Activated T-helper 1 cell treated with anti-CD3 and anti-CD28 coated beads, Interleukin-12 subunit alpha, Interleukin-12 subunit beta, Interleukin-2, Interleukin-4 antibody, amounts not matched to agents 30 ng/mL and 10 ng/mL and 1 ng/mL, durations not matched to agents 14 hours and 24 hours and 36 hours (primary cell): ENCODE data around the gene SPDYE1. TPM values are rescaled to one million over a fixed set of nuclear protein-coding genes. Genes with fewer than 3 reads are reported as not detected.
"Not testable (repeated sequence)": the region's sequence is repeated elsewhere in the genome, so short reads cannot be mapped to it uniquely, and the experiment has no call there.

Source experiments
- DNase-seq: peaks from one replicate; pipeline ENCODE4 v3.0.0; 2021; ENCODE audit warnings: low spot score
- H3K27ac Mint-ChIP-seq: one replicate; pipeline ENCODE4 v1.8.0; 2021; ENCODE audit warnings: mild to moderate bottlenecking, mixed read lengths
- H3K27me3 Mint-ChIP-seq: one replicate; pipeline ENCODE4 v1.8.0; 2022; ENCODE audit warnings: mild to moderate bottlenecking, moderate library complexity, mixed read lengths; ENCODE audit not compliant: insufficient read depth
- H3K36me3 Mint-ChIP-seq: one replicate; pipeline ENCODE4 v1.8.0; 2021; ENCODE audit warnings: low read depth, mixed read lengths
- H3K4me1 Mint-ChIP-seq: one replicate; pipeline ENCODE4 v1.8.0; 2021; ENCODE audit warnings: low read depth, mixed read lengths
- H3K4me3 Mint-ChIP-seq: one replicate; pipeline ENCODE4 v1.8.0; 2021; ENCODE audit warnings: mild to moderate bottlenecking, moderate library complexity, mixed read lengths
- H3K9me3 Mint-ChIP-seq: one replicate; pipeline ENCODE4 v1.8.0; 2021; ENCODE audit warnings: mixed read lengths
- intact Hi-C: fragments of 100-400 bp; cut with micrococcal nuclease; formaldehyde crosslinking; loops from one replicate; pipeline ENCODE4 v1.15.1; 2024
- total RNA-seq: library from RNA; stranded (reverse); gene quantifications from 2 replicates; pipeline ENCODE4 v1.2.3, GENCODE V29; 2022

Gene SPDYE1
- total RNA-seq, 1 donor from 2014 or later, result not detected

- intact Hi-C loops, result loop anchor here (1.0 to 5.0 kb wide), 5 partner anchors 25 to 617 kb away; partner anchors contain the start of genes DBNL, POLD2 and YKT6
- H3K27ac Mint-ChIP-seq, H3K27me3 Mint-ChIP-seq, H3K9me3 Mint-ChIP-seq, H3K4me3 Mint-ChIP-seq, H3K36me3 Mint-ChIP-seq, DNase-seq: not testable (repeated sequence)
- H3K4me1 Mint-ChIP-seq, result peaks cover 16% of the 10 kb centered on the region
These were observed 22.1 kb downstream of the SPDYE1 start for GRCh38 chr7:44019825-44020224.

GRCh38 chr7:44022069-44022468 is 24.4 kb downstream of the SPDYE1 start:
- not testable (repeated sequence) for DNase-seq, H3K9me3 Mint-ChIP-seq, H3K4me3 Mint-ChIP-seq, H3K36me3 Mint-ChIP-seq, H3K27ac Mint-ChIP-seq, H3K27me3 Mint-ChIP-seq
- H3K4me1 Mint-ChIP-seq, result peaks cover 16% of the 10 kb centered on the region
- intact Hi-C loops, result loop anchor here (5.0 kb wide), 2 partner anchors 180 to 545 kb away; partner anchors contain the start of gene YKT6

GRCh38 chr7:44022796-44023467 is 25.2 kb downstream of the SPDYE1 start:
- H3K4me1 Mint-ChIP-seq, result peaks cover 16% of the 10 kb centered on the region
- H3K27ac Mint-ChIP-seq, result peak overlapping the region; percentile 63
- intact Hi-C loops, result loop anchor here (5.0 kb wide), 2 partner anchors 179 to 544 kb away; partner anchors contain the start of gene YKT6
- H3K36me3 Mint-ChIP-seq, DNase-seq, H3K27me3 Mint-ChIP-seq, H3K9me3 Mint-ChIP-seq: not testable (repeated sequence)
- peak overlapping the region; percentile 45 for H3K4me3 Mint-ChIP-seq

- not testable (repeated sequence) for H3K4me1 Mint-ChIP-seq, H3K27me3 Mint-ChIP-seq
These were observed 31.7 kb downstream of the SPDYE1 start for GRCh38 chr7:44029433-44029832.

GRCh38 chr7:44030029-44030428 is 32.3 kb downstream of the SPDYE1 start:
- DNase-seq, H3K27ac Mint-ChIP-seq, H3K4me1 Mint-ChIP-seq, H3K27me3 Mint-ChIP-seq, H3K4me3 Mint-ChIP-seq, H3K36me3 Mint-ChIP-seq, H3K9me3 Mint-ChIP-seq, intact Hi-C loops: not testable (repeated sequence)

More at GRCh38 chr7:44029433-44029832, 31.7 kb downstream of the SPDYE1 start:
- H3K36me3 Mint-ChIP-seq, DNase-seq, H3K9me3 Mint-ChIP-seq, intact Hi-C loops, H3K27ac Mint-ChIP-seq, H3K4me3 Mint-ChIP-seq: not testable (repeated sequence)

GRCh38 chr7:44031319-44031718 is 33.6 kb downstream of the SPDYE1 start:
- H3K27me3 Mint-ChIP-seq, H3K36me3 Mint-ChIP-seq, H3K4me1 Mint-ChIP-seq, H3K9me3 Mint-ChIP-seq, H3K27ac Mint-ChIP-seq, intact Hi-C loops, DNase-seq, H3K4me3 Mint-ChIP-seq: not testable (repeated sequence)

- H3K27ac Mint-ChIP-seq, H3K4me3 Mint-ChIP-seq, H3K27me3 Mint-ChIP-seq, H3K4me1 Mint-ChIP-seq, H3K9me3 Mint-ChIP-seq, H3K36me3 Mint-ChIP-seq, DNase-seq, intact Hi-C loops: not testable (repeated sequence)
These were observed 34.3 kb downstream of the SPDYE1 start for GRCh38 chr7:44032031-44032430.

- H3K27ac Mint-ChIP-seq, H3K9me3 Mint-ChIP-seq, H3K4me3 Mint-ChIP-seq, DNase-seq, H3K4me1 Mint-ChIP-seq, H3K27me3 Mint-ChIP-seq, intact Hi-C loops, H3K36me3 Mint-ChIP-seq: not testable (repeated sequence)
These were observed 36.5 kb downstream of the SPDYE1 start for GRCh38 chr7:44033971-44034844.

GRCh38 chr7:44036364-44036763 is 38.7 kb downstream of the SPDYE1 start:
- peak; percentile 31 for DNase-seq
- intact Hi-C loops, H3K27me3 Mint-ChIP-seq, H3K27ac Mint-ChIP-seq, H3K36me3 Mint-ChIP-seq, H3K4me3 Mint-ChIP-seq, H3K4me1 Mint-ChIP-seq, H3K9me3 Mint-ChIP-seq: not testable (repeated sequence)

GRCh38 chr7:44037951-44038350 is 40.3 kb downstream of the SPDYE1 start:
- H3K36me3 Mint-ChIP-seq, H3K27ac Mint-ChIP-seq, intact Hi-C loops, DNase-seq, H3K9me3 Mint-ChIP-seq, H3K4me3 Mint-ChIP-seq, H3K4me1 Mint-ChIP-seq, H3K27me3 Mint-ChIP-seq: not testable (repeated sequence)

GRCh38 chr7:44038553-44038952 is 40.9 kb downstream of the SPDYE1 start:
- not testable (repeated sequence) for H3K9me3 Mint-ChIP-seq

GRCh38 chr7:44038961-44039558 is 41.4 kb downstream of the SPDYE1 start:
- H3K4me3 Mint-ChIP-seq, result peak overlapping the region; percentile 67
- H3K27ac Mint-ChIP-seq, result peak overlapping the region; percentile 79

More at GRCh38 chr7:44038553-44038952, 40.9 kb downstream of the SPDYE1 start:
- H3K4me3 Mint-ChIP-seq, H3K4me1 Mint-ChIP-seq, H3K27me3 Mint-ChIP-seq, H3K36me3 Mint-ChIP-seq, intact Hi-C loops, DNase-seq, H3K27ac Mint-ChIP-seq: not testable (repeated sequence)

More at GRCh38 chr7:44038961-44039558, 41.4 kb downstream of the SPDYE1 start:
- H3K9me3 Mint-ChIP-seq, H3K36me3 Mint-ChIP-seq, intact Hi-C loops, H3K27me3 Mint-ChIP-seq, H3K4me1 Mint-ChIP-seq: not testable (repeated sequence)
- DNase-seq, result peak; percentile 77
